GM03348 (cell line): ENCODE data around the gene ADAMTSL1.
"Not testable (repeated sequence)": the region's sequence is repeated elsewhere in the genome, so short reads cannot be mapped to it uniquely, and the experiment has no call there.

Experiments used
- DNase-seq: peaks from one replicate; pipeline ENCODE4 v3.0.0; 2012; ENCODE audit warnings: low spot score

ADAMTSL1 gene

GRCh38 chr9:18863791-18864190, 389.8 kb downstream of the ADAMTSL1 start:
- DNase-seq: peak; percentile 52

- DNase-seq: no peak
Measured at GRCh38 chr9:18864516-18864915, 390.6 kb downstream of the ADAMTSL1 start.

GRCh38 chr9:18865542-18865941, 391.6 kb downstream of the ADAMTSL1 start:
- DNase-seq: no peak

- DNase-seq: no peak
Measured at GRCh38 chr9:18866121-18866831, 392.3 kb downstream of the ADAMTSL1 start.

- DNase-seq: no peak
Measured at GRCh38 chr9:18869725-18870124, 395.8 kb downstream of the ADAMTSL1 start.

- no peak for DNase-seq
Measured at GRCh38 chr9:18874069-18874468, 400.1 kb downstream of the ADAMTSL1 start.

- not testable (repeated sequence) for DNase-seq
Measured at GRCh38 chr9:18874990-18875389, 401.0 kb downstream of the ADAMTSL1 start.

DNA sequence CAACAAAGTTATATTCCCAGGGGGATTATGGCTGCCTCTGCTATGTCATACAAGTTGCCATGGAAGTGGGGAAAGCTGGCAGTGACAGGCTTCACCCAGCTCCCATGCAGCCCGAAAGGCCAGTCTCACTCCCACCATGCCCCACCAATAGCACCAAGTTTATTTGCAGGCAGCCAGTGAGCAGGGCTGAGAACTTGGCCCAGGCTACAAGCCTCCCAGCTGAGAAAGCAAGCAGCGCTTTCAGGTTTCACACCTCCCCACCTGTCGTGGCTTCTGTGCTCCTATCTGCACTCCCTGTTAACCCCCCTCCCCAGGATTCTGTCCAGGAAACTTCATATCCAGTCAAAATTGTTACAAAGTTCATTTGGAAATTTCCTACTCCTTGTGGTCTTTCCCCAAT, 404.0 kb downstream of the ADAMTSL1 start:
- DNase-seq: no peak

GRCh38 chr9:18881758-18882157, 407.8 kb downstream of the ADAMTSL1 start:
- DNase-seq: no peak

DNA sequence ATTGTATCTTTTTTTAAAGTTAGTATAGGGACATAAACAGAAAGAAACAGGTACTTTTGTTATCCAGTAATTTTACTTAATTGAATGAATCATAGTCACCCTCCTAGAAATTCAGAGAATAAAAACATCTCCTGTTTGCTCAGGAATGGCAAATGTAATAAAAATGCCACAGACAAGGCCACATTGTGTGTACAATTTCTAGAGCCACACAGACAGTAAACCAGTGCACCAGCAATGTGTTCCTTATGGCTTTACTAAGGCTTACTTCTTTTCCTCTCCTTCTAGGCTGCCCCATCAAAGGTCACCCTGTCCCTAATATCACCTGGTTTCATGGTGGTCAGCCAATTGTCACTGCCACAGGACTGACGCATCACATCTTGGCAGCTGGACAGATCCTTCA, 413.6 kb downstream of the ADAMTSL1 start:
- DNase-seq: no peak

DNA sequence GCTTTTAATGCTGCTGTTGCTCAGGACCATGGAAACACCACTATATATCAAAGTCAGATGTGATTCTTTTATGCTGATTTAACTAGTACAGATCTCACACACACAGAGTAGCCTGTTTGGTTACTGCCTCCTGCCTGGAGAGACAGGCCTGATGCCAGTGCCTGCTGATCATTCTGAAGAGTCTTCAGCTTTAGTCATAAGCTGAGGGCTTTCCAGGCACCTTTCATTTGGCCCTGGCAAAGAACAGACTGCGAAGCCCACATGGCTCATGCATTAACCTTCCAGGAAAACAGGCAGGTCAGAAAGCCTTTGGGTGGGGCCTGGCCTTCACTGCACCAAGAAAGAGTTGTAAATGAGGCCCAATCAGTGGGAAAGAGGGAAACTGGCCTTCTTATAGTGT, 414.3 kb downstream of the ADAMTSL1 start:
- DNase-seq: no peak

- DNase-seq: no peak
Measured at GRCh38 chr9:18889550-18889949, 415.6 kb downstream of the ADAMTSL1 start.

GRCh38 chr9:18890372-18890771, 416.4 kb downstream of the ADAMTSL1 start:
- DNase-seq: peak; percentile 50

GRCh38 chr9:18891946-18892670, 418.2 kb downstream of the ADAMTSL1 start:
- DNase-seq: no peak

DNA sequence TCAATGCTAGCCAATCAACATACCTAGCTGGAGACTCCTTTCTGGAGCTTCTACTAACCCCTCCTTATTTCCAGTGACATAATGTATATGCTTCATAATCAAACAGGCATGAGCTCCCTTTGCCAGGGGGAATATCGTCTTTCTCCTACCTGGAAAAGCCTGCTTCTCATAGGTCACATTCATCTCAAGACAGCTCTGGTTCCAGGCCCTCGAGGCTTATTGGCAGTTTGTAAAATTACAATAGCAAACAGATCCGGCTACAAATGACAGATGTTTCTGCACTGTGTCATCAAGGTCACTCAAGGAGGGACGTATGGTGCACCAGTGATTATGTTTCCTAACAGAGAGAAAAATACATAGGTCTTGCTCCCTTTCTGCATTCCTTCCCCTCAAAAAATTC, 419.1 kb downstream of the ADAMTSL1 start:
- no peak for DNase-seq

DNA sequence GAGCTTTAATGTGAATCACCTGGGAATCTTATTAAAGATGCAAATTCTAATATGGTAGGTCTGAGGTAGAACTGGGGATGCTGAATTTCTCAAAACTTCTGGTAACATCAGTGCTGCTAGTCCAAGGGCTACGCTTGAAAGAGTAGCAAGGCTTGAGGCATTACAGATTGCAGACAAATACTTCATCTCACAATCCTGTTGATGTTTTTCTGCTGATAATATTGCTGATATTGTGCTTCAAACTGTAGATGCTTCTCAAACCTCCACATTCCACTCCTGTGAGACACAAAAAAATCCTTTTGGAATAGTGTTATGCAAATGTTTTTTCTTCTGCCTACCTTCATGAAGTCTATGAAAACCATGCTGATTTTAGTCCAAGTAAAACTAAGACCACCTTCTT, 419.5 kb downstream of the ADAMTSL1 start:
- no peak for DNase-seq

DNA sequence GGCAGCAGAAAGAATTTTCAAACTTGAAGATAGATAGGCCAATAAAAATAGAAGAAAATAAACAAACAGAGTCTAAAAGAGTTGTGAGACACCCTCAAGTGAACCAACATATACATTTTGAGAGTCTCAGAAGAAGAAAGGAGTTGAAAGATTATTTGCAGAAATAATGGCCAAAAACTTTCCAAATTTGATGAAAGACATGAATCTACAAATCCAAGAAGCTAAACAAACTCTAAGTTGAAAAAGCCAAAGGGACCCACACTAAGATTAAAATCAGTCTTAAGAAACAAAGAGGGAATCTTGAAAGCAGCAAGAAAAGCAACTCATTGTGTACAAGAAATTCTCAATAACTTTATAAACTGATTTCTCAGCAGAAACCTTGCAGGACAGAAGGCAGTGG, 422.1 kb downstream of the ADAMTSL1 start:
- DNase-seq: no peak

GRCh38 chr9:18896531-18897179, 422.7 kb downstream of the ADAMTSL1 start:
- DNase-seq: no peak

- no peak for DNase-seq
Measured at GRCh38 chr9:18903450-18903849, 429.5 kb downstream of the ADAMTSL1 start.

- peak; percentile 31 for DNase-seq
Measured at GRCh38 chr9:18905028-18905882, 431.3 kb downstream of the ADAMTSL1 start.

DNA sequence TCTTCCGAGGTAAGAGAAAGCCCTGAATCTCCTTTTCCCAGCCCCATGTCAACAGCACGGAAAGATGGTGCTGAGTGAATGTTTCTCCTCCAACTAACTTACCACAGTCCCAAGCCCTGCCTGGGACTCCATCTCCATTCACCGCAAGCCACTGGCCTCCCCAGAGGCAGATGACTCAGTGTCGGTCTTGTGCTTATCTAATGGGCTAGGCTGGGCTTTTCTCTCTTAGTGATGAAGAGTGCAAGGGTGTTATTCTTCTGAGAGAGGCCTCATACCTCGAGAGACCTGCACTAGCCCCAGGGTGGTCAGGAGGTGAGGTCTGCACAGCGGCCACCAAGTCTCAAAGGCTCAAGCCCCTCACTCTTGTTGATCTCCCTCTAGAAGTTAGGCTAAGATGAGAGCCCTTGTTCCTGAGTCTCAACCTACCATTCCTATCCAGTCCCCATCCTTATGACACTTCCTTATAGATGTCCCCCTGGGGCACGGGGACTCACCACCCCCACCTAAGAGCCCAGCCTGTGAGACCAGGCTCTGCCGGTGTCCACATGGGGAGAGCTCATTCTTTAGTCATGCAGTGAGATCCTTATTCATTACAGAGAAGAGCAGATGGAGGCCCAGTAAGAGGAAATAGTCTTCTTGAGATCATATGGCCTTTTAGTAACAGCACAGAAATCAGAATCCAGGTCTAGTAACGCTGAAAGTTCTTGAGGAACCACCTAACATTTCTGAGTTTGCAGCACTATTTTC, 432.1 kb downstream of the ADAMTSL1 start:
- DNase-seq: no peak
